H9 (cell line): ENCODE measurements around the gene SEMA3F. TPM values are rescaled to one million over a fixed set of nuclear protein-coding genes. Genes with fewer than 3 reads are reported as not detected.

Source experiments
- DNase-seq: peaks from one replicate; pipeline ENCODE4 v3.0.0-alpha.2; 2017
- H2AFZ ChIP-seq: one replicate; pipeline ENCODE4 v1.6.1; 2013; ENCODE audit warnings: mild to moderate bottlenecking, low read length, control low read depth, moderate library complexity
- H2AK5ac ChIP-seq: 2 replicates; pipeline ENCODE4 v1.6.1; 2013; ENCODE audit warnings: low read length, control low read depth, mixed read lengths; ENCODE audit not compliant: insufficient read length
- H2BK120ac ChIP-seq: one replicate; pipeline ENCODE4 v1.6.1; 2013; ENCODE audit warnings: low read depth, mild to moderate bottlenecking, low read length, control low read depth, inconsistent platforms; ENCODE audit not compliant: poor library complexity, severe bottlenecking
- H2BK12ac ChIP-seq: 2 replicates; pipeline ENCODE4 v1.6.1; 2013; ENCODE audit warnings: low read length, control low read depth, mixed read lengths, low read depth; ENCODE audit not compliant: insufficient read length
- H2BK15ac ChIP-seq: 2 replicates; pipeline ENCODE4 v1.6.1; 2013; ENCODE audit warnings: low read depth, low read length, control low read depth
- H2BK20ac ChIP-seq: one replicate; pipeline ENCODE4 v1.6.1; 2013; ENCODE audit warnings: low read depth, mild to moderate bottlenecking, low read length, control low read depth, inconsistent platforms; ENCODE audit not compliant: poor library complexity, severe bottlenecking
- H2BK5ac ChIP-seq: 2 replicates; pipeline ENCODE4 v1.6.1; 2013; ENCODE audit warnings: low read length, control low read depth, mixed read lengths; ENCODE audit not compliant: insufficient read length
- H3K14ac ChIP-seq: 2 replicates; pipeline ENCODE4 v1.6.1; 2013; ENCODE audit warnings: low read length, control low read depth; ENCODE audit not compliant: insufficient read depth
- H3K18ac ChIP-seq: 2 replicates; pipeline ENCODE4 v1.6.1; 2013; ENCODE audit warnings: low read depth, mild to moderate bottlenecking, mixed read lengths, low read length, control low read depth; ENCODE audit not compliant: insufficient read length
- H3K23ac ChIP-seq: 2 replicates; pipeline ENCODE4 v1.6.1; 2013; ENCODE audit warnings: low read length, control low read depth, mixed read lengths, low read depth; ENCODE audit not compliant: insufficient read length
- H3K23me2 ChIP-seq: 2 replicates; pipeline ENCODE4 v1.6.1; 2013; ENCODE audit warnings: low read depth, mild to moderate bottlenecking, mixed read lengths, low read length, control low read depth; ENCODE audit not compliant: insufficient read length, poor library complexity, severe bottlenecking
- H3K27ac ChIP-seq: 2 replicates; pipeline ENCODE4 v1.5.1; 2013; ENCODE audit warnings: low read length, control low read depth, mixed read lengths, low read depth; ENCODE audit not compliant: insufficient read length
- H3K27me3 ChIP-seq: 2 replicates; pipeline ENCODE4 v1.6.1; 2013; ENCODE audit warnings: low read length, control low read depth, inconsistent platforms; ENCODE audit not compliant: insufficient read depth
- H3K4ac ChIP-seq: 2 replicates; pipeline ENCODE4 v1.6.1; 2013; ENCODE audit warnings: low read depth, mild to moderate bottlenecking, control low read depth, inconsistent platforms, low read length, moderate library complexity
- H3K4me1 ChIP-seq: 2 replicates; pipeline ENCODE4 v1.6.1; 2013; ENCODE audit warnings: low read length, control low read depth, inconsistent platforms; ENCODE audit not compliant: insufficient read depth
- H3K4me2 ChIP-seq: 2 replicates; pipeline ENCODE4 v1.6.1; 2013; ENCODE audit warnings: low read length, control low read depth, mixed read lengths; ENCODE audit not compliant: insufficient read length, insufficient read depth
- H3K56ac ChIP-seq: 2 replicates; pipeline ENCODE4 v1.6.1; 2013; ENCODE audit warnings: low read depth, mild to moderate bottlenecking, mixed read lengths, low read length, control low read depth; ENCODE audit not compliant: insufficient read length
- H3K79me1 ChIP-seq: 2 replicates; pipeline ENCODE4 v1.6.1; 2013; ENCODE audit warnings: low read depth, mild to moderate bottlenecking, moderate library complexity, low read length, control low read depth, inconsistent platforms; ENCODE audit not compliant: insufficient read depth, poor library complexity, severe bottlenecking
- H3K79me2 ChIP-seq: 2 replicates; pipeline ENCODE4 v1.6.1; 2013; ENCODE audit warnings: low read length, control low read depth, inconsistent platforms; ENCODE audit not compliant: insufficient read depth
- H3K9ac ChIP-seq: 2 replicates; pipeline ENCODE4 v1.6.1; 2013; ENCODE audit warnings: low read length, control low read depth, mixed read lengths; ENCODE audit not compliant: insufficient read length; ENCODE audit errors: extremely low read depth
- H3K9me3 ChIP-seq: one replicate; pipeline ENCODE4 v1.6.1; 2013; ENCODE audit warnings: low read depth, low read length, inconsistent platforms; ENCODE audit not compliant: control insufficient read depth
- H3T11ph ChIP-seq: one replicate; pipeline ENCODE4 v1.6.1; 2013; ENCODE audit warnings: mild to moderate bottlenecking, low read length, control low read depth, inconsistent platforms
- H4K20me1 ChIP-seq: one replicate; pipeline ENCODE4 v1.6.1; 2013; ENCODE audit not compliant: control insufficient read depth, insufficient read length, insufficient read depth
- H4K5ac ChIP-seq: 2 replicates; pipeline ENCODE4 v1.6.1; 2013; ENCODE audit warnings: low read depth, mild to moderate bottlenecking, mixed read lengths, low read length, control low read depth; ENCODE audit not compliant: insufficient read length
- H4K8ac ChIP-seq: replicated peaks from 2 replicates; pipeline ENCODE4 v1.6.1; 2013; ENCODE audit warnings: low read length, control low read depth, mixed read lengths, low read depth; ENCODE audit not compliant: insufficient read length
- H4K91ac ChIP-seq: 2 replicates; pipeline ENCODE4 v1.6.1; 2013; ENCODE audit warnings: low read depth, mild to moderate bottlenecking, moderate library complexity, mixed read lengths, low read length, control low read depth; ENCODE audit not compliant: insufficient read length
- H3K27ac Mint-ChIP-seq, 3 experiments: 2 replicates in 2 of 3; 3 replicates in 1 of 3; pipeline ENCODE4 v1.8.0; 2020 to 2021; ENCODE audit warnings: mixed read lengths in 3 of 3, mild to moderate bottlenecking in 1 of 3, moderate library complexity in 1 of 3
- H3K27me3 Mint-ChIP-seq: 2 replicates; pipeline ENCODE4 v1.8.0; 2021; ENCODE audit warnings: low read depth, mild to moderate bottlenecking, moderate library complexity, mixed read lengths
- H3K36me3 Mint-ChIP-seq, 3 experiments: 2 replicates in 2 of 3; 3 replicates in 1 of 3; pipeline ENCODE4 v1.8.0; 2020 to 2021; ENCODE audit warnings: low read depth in 3 of 3, mixed read lengths in 3 of 3; ENCODE audit not compliant: insufficient read depth in 1 of 3
- H3K4me1 Mint-ChIP-seq, 2 experiments: 2 replicates each; pipeline ENCODE4 v1.8.0; 2020; ENCODE audit warnings: mixed read lengths in 2 of 2
- H3K4me3 Mint-ChIP-seq, 2 experiments: 2 replicates in 1 of 2; 3 replicates in 1 of 2; pipeline ENCODE4 v1.8.0; 2020 to 2021; ENCODE audit warnings: mild to moderate bottlenecking in 2 of 2, mixed read lengths in 2 of 2, moderate library complexity in 1 of 2
- H3K9me3 Mint-ChIP-seq, 2 experiments: 2 replicates in 1 of 2; 3 replicates in 1 of 2; pipeline ENCODE4 v1.8.0; 2020; ENCODE audit warnings: mild to moderate bottlenecking in 2 of 2, mixed read lengths in 2 of 2, moderate library complexity in 1 of 2
- WGBS: extraction: QIAGEN DNeasy Blood & Tissue Kit; methylation state at CpG from one replicate; pipeline ENCODE4 v1.1.7; 2013; ENCODE audit warnings: missing lambda C conversion rate, low lambda C conversion rate, mixed read lengths; ENCODE audit not compliant: insufficient read length; ENCODE audit errors: extremely low coverage; 5-methylcytosine and 5-hydroxymethylcytosine counted together
- total RNA-seq: library from RNA; stranded (reverse); gene quantifications from 2 replicates; pipeline ENCODE4 v1.2.1, GENCODE V29; 2021
- TF ChIP-seq, protein P1 (sequence below): fragments of 200-600 bp; sonication (generic); conservative IDR thresholded peaks from 3 replicates; pipeline ENCODE4 v1.8.0; 2021; ENCODE audit warnings: antibody characterized with exemption, mild to moderate bottlenecking

Gene SEMA3F
- total RNA-seq, 1 experiment from 2014 or later: 14.3 TPM

DNA sequence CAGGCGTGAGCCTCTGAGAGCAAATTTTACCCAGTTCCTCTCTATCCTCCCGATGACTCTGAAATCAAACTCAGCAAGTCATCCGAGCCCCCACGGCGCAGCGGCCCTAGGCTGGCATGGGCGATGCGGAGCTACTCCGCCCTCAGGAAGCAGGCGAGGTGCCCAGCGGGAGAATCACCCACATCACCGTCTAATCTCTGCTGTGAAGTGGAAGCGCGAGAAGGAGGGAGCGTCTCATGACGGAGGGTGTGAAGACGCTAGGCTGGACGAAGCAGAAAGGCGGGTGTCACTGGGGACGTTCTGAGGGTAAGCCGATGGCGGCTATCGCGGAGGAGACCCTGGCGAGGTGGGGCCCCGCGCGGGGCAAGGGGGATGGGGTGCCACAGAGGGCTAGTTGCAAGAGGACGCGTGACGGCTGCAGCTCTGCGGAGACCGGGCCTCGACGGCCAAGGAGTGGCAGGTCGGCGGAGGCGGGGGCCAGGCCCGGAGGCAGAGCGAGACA, 71.8 kb downstream of the SEMA3F start:
- Mint-ChIP-seq H3K27me3 (peaks cover 30% of the 10 kb centered on the region), H3K27ac (peak overlapping the region in 1 of 3 experiments; percentile 83; a peak in 1 of 7 replicates), H3K4me1 (peaks cover 27 to 40% of the 10 kb centered on the region in 2 experiments), H3K9me3 (peaks cover 2 to 4% of the 10 kb centered on the region in 2 experiments; a peak in 3 of 5 replicates), H3K36me3 (no peaks in the 10 kb centered on the region; a peak in 1 of 7 replicates), H3K4me3 (peak overlapping the region; percentile 73 to 92)
- Histone ChIP-seq H3T11ph (no peak overlapping the region), H3K23ac (no peak overlapping the region), H4K20me1 (no peaks in the 10 kb centered on the region), H2BK5ac (no peak overlapping the region), H3K23me2 (peaks cover 12% of the 10 kb centered on the region), H2BK20ac (no peak overlapping the region), H3K9me3 (no peaks in the 10 kb centered on the region), H3K4me1 (no peaks in the 10 kb centered on the region), H4K8ac (no peak overlapping the region), H3K27ac (no peak overlapping the region), H3K79me1 (no peaks in the 10 kb centered on the region), H2BK120ac (no peak overlapping the region), H3K18ac (no peak overlapping the region), H3K56ac (no peak overlapping the region), H4K91ac (no peak overlapping the region), H2AK5ac (no peak overlapping the region), H2BK12ac (no peak overlapping the region), H3K4ac (no peak overlapping the region), H3K9ac (no peak overlapping the region), H3K4me2 (peak overlapping the region; percentile 63), H3K27me3 (no peaks in the 10 kb centered on the region), H2BK15ac (no peak overlapping the region), H2AFZ (no peak overlapping the region), H3K79me2 (no peaks in the 10 kb centered on the region), H3K14ac (no peak overlapping the region), H4K5ac (no peak overlapping the region)
- TF ChIP-seq, protein P1, sequence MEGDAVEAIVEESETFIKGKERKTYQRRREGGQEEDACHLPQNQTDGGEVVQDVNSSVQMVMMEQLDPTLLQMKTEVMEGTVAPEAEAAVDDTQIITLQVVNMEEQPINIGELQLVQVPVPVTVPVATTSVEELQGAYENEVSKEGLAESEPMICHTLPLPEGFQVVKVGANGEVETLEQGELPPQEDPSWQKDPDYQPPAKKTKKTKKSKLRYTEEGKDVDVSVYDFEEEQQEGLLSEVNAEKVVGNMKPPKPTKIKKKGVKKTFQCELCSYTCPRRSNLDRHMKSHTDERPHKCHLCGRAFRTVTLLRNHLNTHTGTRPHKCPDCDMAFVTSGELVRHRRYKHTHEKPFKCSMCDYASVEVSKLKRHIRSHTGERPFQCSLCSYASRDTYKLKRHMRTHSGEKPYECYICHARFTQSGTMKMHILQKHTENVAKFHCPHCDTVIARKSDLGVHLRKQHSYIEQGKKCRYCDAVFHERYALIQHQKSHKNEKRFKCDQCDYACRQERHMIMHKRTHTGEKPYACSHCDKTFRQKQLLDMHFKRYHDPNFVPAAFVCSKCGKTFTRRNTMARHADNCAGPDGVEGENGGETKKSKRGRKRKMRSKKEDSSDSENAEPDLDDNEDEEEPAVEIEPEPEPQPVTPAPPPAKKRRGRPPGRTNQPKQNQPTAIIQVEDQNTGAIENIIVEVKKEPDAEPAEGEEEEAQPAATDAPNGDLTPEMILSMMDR: no peak
- no CpG with 5 or more reads among the region's 40 CpGs for WGBS
- DNase-seq: no peak
